ENCODE measurements around the gene KRT25.

GRCh38 chr17:40775945-40776344 is 20.8 kb upstream of the KRT25 start:
- no peak for TF ChIP-seq POLR2AphosphoS5 (IDR thresholded peaks at IDR 0.05)
- TF ChIP-seq CTCF (IDR thresholded peaks at IDR 0.05) = no peak

All from sigmoid colon (tissue), 4 donors.